ENCODE measurements around the gene C1orf198. TPM values are rescaled to one million over a fixed set of nuclear protein-coding genes. Genes with fewer than 3 reads are reported as not detected.

C1orf198 gene
- polyA plus RNA-seq, 2 donors = 7.8 to 10.0 TPM

GRCh38 chr1:230844561-230844960 lies 23.8 kb downstream of the C1orf198 start:
- Histone ChIP-seq H3K27ac (ENCODE audit: low read depth in 2 of 2, low read length in 1 of 2) (no peak overlapping the region), H3K36me3 (ENCODE audit: control insufficient read depth in 2 of 2, insufficient read depth in 2 of 2, low read length in 1 of 2) (peaks cover 4 to 21% of the 10 kb centered on the region in 2 donors), H3K9me3 (ENCODE audit: control insufficient read depth in 2 of 2, insufficient read depth in 1 of 2, low read depth in 1 of 2, low read length in 1 of 2) (no peaks in the 10 kb centered on the region), H3K4me3 (ENCODE audit: low read depth in 1 of 2, low read length in 2 of 2) (no peak overlapping the region), H3K27me3 (ENCODE audit: control insufficient read depth in 1 of 2, insufficient read depth in 2 of 2, low read length in 2 of 2) (no peaks in the 10 kb centered on the region), H3K4me1 (ENCODE audit: control insufficient read depth in 2 of 2, insufficient read depth in 2 of 2, low read length in 1 of 2) (no peaks in the 10 kb centered on the region)
- 89 to 97% methylated on average over 4 of the region's 4 CpGs for WGBS, 2 donors

- Histone ChIP-seq H3K27me3 (ENCODE audit: control insufficient read depth in 1 of 2, insufficient read depth in 2 of 2, low read length in 2 of 2) (no peaks in the 10 kb centered on the region), H3K27ac (ENCODE audit: low read depth in 2 of 2, low read length in 1 of 2) (no peak overlapping the region), H3K4me3 (ENCODE audit: low read depth in 1 of 2, low read length in 2 of 2) (no peak overlapping the region), H3K9me3 (ENCODE audit: control insufficient read depth in 2 of 2, insufficient read depth in 1 of 2, low read depth in 1 of 2, low read length in 1 of 2) (no peaks in the 10 kb centered on the region), H3K4me1 (ENCODE audit: control insufficient read depth in 2 of 2, insufficient read depth in 2 of 2, low read length in 1 of 2) (no peaks in the 10 kb centered on the region), H3K36me3 (ENCODE audit: control insufficient read depth in 2 of 2, insufficient read depth in 2 of 2, low read length in 1 of 2) (peaks cover 4 to 21% of the 10 kb centered on the region in 2 donors)
- 93 to 94% methylated on average over 28 of the region's 28 CpGs for WGBS, 2 donors
Measured at GRCh38 chr1:230843503-230844309, 24.6 kb downstream of the C1orf198 start.

GRCh38 chr1:230842801-230843200 lies 25.5 kb downstream of the C1orf198 start:
- Histone ChIP-seq H3K4me3 (ENCODE audit: low read depth in 1 of 2, low read length in 2 of 2) (no peak overlapping the region), H3K9me3 (ENCODE audit: control insufficient read depth in 2 of 2, insufficient read depth in 1 of 2, low read depth in 1 of 2, low read length in 1 of 2) (no peaks in the 10 kb centered on the region), H3K27me3 (ENCODE audit: control insufficient read depth in 1 of 2, insufficient read depth in 2 of 2, low read length in 2 of 2) (no peaks in the 10 kb centered on the region), H3K4me1 (ENCODE audit: control insufficient read depth in 2 of 2, insufficient read depth in 2 of 2, low read length in 1 of 2) (no peaks in the 10 kb centered on the region), H3K36me3 (ENCODE audit: control insufficient read depth in 2 of 2, insufficient read depth in 2 of 2, low read length in 1 of 2) (peaks cover 4 to 25% of the 10 kb centered on the region in 2 donors), H3K27ac (ENCODE audit: low read depth in 2 of 2, low read length in 1 of 2) (no peak overlapping the region)
- 94% methylated on average over 8 of the region's 8 CpGs for WGBS, 2 donors

- H3K36me3 ChIP-seq (ENCODE audit: control insufficient read depth in 2 of 2, insufficient read depth in 2 of 2, low read length in 1 of 2) = peaks cover 4 to 25% of the 10 kb centered on the region in 2 donors
- H3K9me3 ChIP-seq (ENCODE audit: control insufficient read depth in 2 of 2, insufficient read depth in 1 of 2, low read depth in 1 of 2, low read length in 1 of 2) = no peaks in the 10 kb centered on the region
- H3K27ac ChIP-seq (ENCODE audit: low read depth in 2 of 2, low read length in 1 of 2) = no peak overlapping the region
- H3K27me3 ChIP-seq (ENCODE audit: control insufficient read depth in 1 of 2, insufficient read depth in 2 of 2, low read length in 2 of 2) = no peaks in the 10 kb centered on the region
- WGBS, 2 donors = 86 to 90% methylated on average over 10 of the region's 10 CpGs
- H3K4me3 ChIP-seq (ENCODE audit: low read depth in 1 of 2, low read length in 2 of 2) = no peak overlapping the region
- no peaks in the 10 kb centered on the region for H3K4me1 ChIP-seq (ENCODE audit: control insufficient read depth in 2 of 2, insufficient read depth in 2 of 2, low read length in 1 of 2)
Measured at GRCh38 chr1:230839173-230839572, 29.1 kb downstream of the C1orf198 start.

GRCh38 chr1:230836793-230837192 lies 31.5 kb downstream of the C1orf198 start:
- Histone ChIP-seq H3K9me3 (ENCODE audit: control insufficient read depth in 2 of 2, insufficient read depth in 1 of 2, low read depth in 1 of 2, low read length in 1 of 2) (no peaks in the 10 kb centered on the region), H3K27ac (ENCODE audit: low read depth in 2 of 2, low read length in 1 of 2) (no peak overlapping the region), H3K4me1 (ENCODE audit: control insufficient read depth in 2 of 2, insufficient read depth in 2 of 2, low read length in 1 of 2) (no peaks in the 10 kb centered on the region), H3K4me3 (ENCODE audit: low read depth in 1 of 2, low read length in 2 of 2) (no peak overlapping the region), H3K36me3 (ENCODE audit: control insufficient read depth in 2 of 2, insufficient read depth in 2 of 2, low read length in 1 of 2) (peaks cover 4 to 11% of the 10 kb centered on the region in 2 donors), H3K27me3 (ENCODE audit: control insufficient read depth in 1 of 2, insufficient read depth in 2 of 2, low read length in 2 of 2) (no peaks in the 10 kb centered on the region)
- WGBS, 2 donors = 85 to 88% methylated on average over 5 of the region's 5 CpGs

- H3K27ac ChIP-seq (ENCODE audit: low read depth in 2 of 2, low read length in 1 of 2) = no peak overlapping the region
- no peaks in the 10 kb centered on the region for H3K9me3 ChIP-seq (ENCODE audit: control insufficient read depth in 2 of 2, insufficient read depth in 1 of 2, low read depth in 1 of 2, low read length in 1 of 2)
- no peaks in the 10 kb centered on the region for H3K4me1 ChIP-seq (ENCODE audit: control insufficient read depth in 2 of 2, insufficient read depth in 2 of 2, low read length in 1 of 2)
- no peak overlapping the region for H3K4me3 ChIP-seq (ENCODE audit: low read depth in 1 of 2, low read length in 2 of 2)
- peaks cover under 1 to 11% of the 10 kb centered on the region in 2 donors for H3K36me3 ChIP-seq (ENCODE audit: control insufficient read depth in 2 of 2, insufficient read depth in 2 of 2, low read length in 1 of 2)
- WGBS, 2 donors = 95 to 97% methylated on average over 5 of the region's 5 CpGs
- no peaks in the 10 kb centered on the region for H3K27me3 ChIP-seq (ENCODE audit: control insufficient read depth in 1 of 2, insufficient read depth in 2 of 2, low read length in 2 of 2)
Measured at GRCh38 chr1:230836347-230836746, 32.0 kb downstream of the C1orf198 start.

- Histone ChIP-seq H3K4me3 (ENCODE audit: low read depth in 1 of 2, low read length in 2 of 2) (no peak overlapping the region), H3K36me3 (ENCODE audit: control insufficient read depth in 2 of 2, insufficient read depth in 2 of 2, low read length in 1 of 2) (peaks cover 0 to 4% of the 10 kb centered on the region in 2 donors), H3K27me3 (ENCODE audit: control insufficient read depth in 1 of 2, insufficient read depth in 2 of 2, low read length in 2 of 2) (no peaks in the 10 kb centered on the region), H3K9me3 (ENCODE audit: control insufficient read depth in 2 of 2, insufficient read depth in 1 of 2, low read depth in 1 of 2, low read length in 1 of 2) (no peaks in the 10 kb centered on the region), H3K27ac (ENCODE audit: low read depth in 2 of 2, low read length in 1 of 2) (no peak overlapping the region), H3K4me1 (ENCODE audit: control insufficient read depth in 2 of 2, insufficient read depth in 2 of 2, low read length in 1 of 2) (no peaks in the 10 kb centered on the region)
- WGBS, 2 donors = 42 to 44% methylated on average over 3 of the region's 3 CpGs
Measured at GRCh38 chr1:230834292-230834691, 34.0 kb downstream of the C1orf198 start.

GRCh38 chr1:230833511-230833910 lies 34.8 kb downstream of the C1orf198 start:
- whole genome bisulfite sequencing, 2 donors = 83 to 94% methylated on average over 3 of the region's 3 CpGs
- Histone ChIP-seq H3K4me1 (ENCODE audit: control insufficient read depth in 2 of 2, insufficient read depth in 2 of 2, low read length in 1 of 2) (no peaks in the 10 kb centered on the region), H3K4me3 (ENCODE audit: low read depth in 1 of 2, low read length in 2 of 2) (no peak overlapping the region), H3K27me3 (ENCODE audit: control insufficient read depth in 1 of 2, insufficient read depth in 2 of 2, low read length in 2 of 2) (no peaks in the 10 kb centered on the region), H3K9me3 (ENCODE audit: control insufficient read depth in 2 of 2, insufficient read depth in 1 of 2, low read depth in 1 of 2, low read length in 1 of 2) (no peaks in the 10 kb centered on the region), H3K36me3 (ENCODE audit: control insufficient read depth in 2 of 2, insufficient read depth in 2 of 2, low read length in 1 of 2) (peaks cover 0 to 2% of the 10 kb centered on the region in 2 donors), H3K27ac (ENCODE audit: low read depth in 2 of 2, low read length in 1 of 2) (no peak overlapping the region)

- no peaks in the 10 kb centered on the region for H3K27me3 ChIP-seq (ENCODE audit: control insufficient read depth in 1 of 2, insufficient read depth in 2 of 2, low read length in 2 of 2)
- WGBS, 2 donors = 37 to 59% methylated on average over 1 of the region's 1 CpG
- no peaks in the 10 kb centered on the region for H3K9me3 ChIP-seq (ENCODE audit: control insufficient read depth in 2 of 2, insufficient read depth in 1 of 2, low read depth in 1 of 2, low read length in 1 of 2)
- no peak overlapping the region for H3K4me3 ChIP-seq (ENCODE audit: low read depth in 1 of 2, low read length in 2 of 2)
- H3K36me3 ChIP-seq (ENCODE audit: control insufficient read depth in 2 of 2, insufficient read depth in 2 of 2, low read length in 1 of 2) = no peaks in the 10 kb centered on the region
- H3K4me1 ChIP-seq (ENCODE audit: control insufficient read depth in 2 of 2, insufficient read depth in 2 of 2, low read length in 1 of 2) = no peaks in the 10 kb centered on the region
- H3K27ac ChIP-seq (ENCODE audit: low read depth in 2 of 2, low read length in 1 of 2) = no peak overlapping the region
Measured at GRCh38 chr1:230832476-230832875, 35.8 kb downstream of the C1orf198 start.

- Histone ChIP-seq H3K27me3 (ENCODE audit: control insufficient read depth in 1 of 2, insufficient read depth in 2 of 2, low read length in 2 of 2) (no peaks in the 10 kb centered on the region), H3K27ac (ENCODE audit: low read depth in 2 of 2, low read length in 1 of 2) (no peak overlapping the region), H3K9me3 (ENCODE audit: control insufficient read depth in 2 of 2, insufficient read depth in 1 of 2, low read depth in 1 of 2, low read length in 1 of 2) (no peaks in the 10 kb centered on the region), H3K4me1 (ENCODE audit: control insufficient read depth in 2 of 2, insufficient read depth in 2 of 2, low read length in 1 of 2) (no peaks in the 10 kb centered on the region), H3K4me3 (ENCODE audit: low read depth in 1 of 2, low read length in 2 of 2) (no peak overlapping the region), H3K36me3 (ENCODE audit: control insufficient read depth in 2 of 2, insufficient read depth in 2 of 2, low read length in 1 of 2) (no peaks in the 10 kb centered on the region)
- 23 to 33% methylated on average over 1 of the region's 1 CpG for WGBS, 2 donors
Measured at GRCh38 chr1:230831771-230832170, 36.5 kb downstream of the C1orf198 start.

Measured in esophagus (tissue), 2 donors.